KOPT-K1 (cell line): Measurements from ENCODE around the gene TFIP11.

Source experiments
- H3K27ac ChIP-seq: fragments of 200-600 bp; sonication (generic); 2 replicates; pipeline ENCODE4 v1.5.1; 2016; ENCODE audit warnings: antibody characterized with exemption, mild to moderate bottlenecking, low read depth, low read length; ENCODE audit not compliant: poor library complexity, severe bottlenecking
- H3K36me3 ChIP-seq: fragments of 200-600 bp; sonication (generic); 2 replicates; pipeline ENCODE4 v1.5.1; 2017; ENCODE audit warnings: antibody characterized with exemption, mild to moderate bottlenecking, low read length, moderate library complexity; ENCODE audit not compliant: insufficient read depth
- H3K9me3 ChIP-seq: fragments of 200-600 bp; sonication (generic); 2 replicates; pipeline ENCODE4 v1.5.1; 2017; ENCODE audit warnings: antibody characterized with exemption, low read length, mild to moderate bottlenecking; ENCODE audit not compliant: insufficient read depth, poor library complexity, severe bottlenecking

TFIP11 gene

DNA sequence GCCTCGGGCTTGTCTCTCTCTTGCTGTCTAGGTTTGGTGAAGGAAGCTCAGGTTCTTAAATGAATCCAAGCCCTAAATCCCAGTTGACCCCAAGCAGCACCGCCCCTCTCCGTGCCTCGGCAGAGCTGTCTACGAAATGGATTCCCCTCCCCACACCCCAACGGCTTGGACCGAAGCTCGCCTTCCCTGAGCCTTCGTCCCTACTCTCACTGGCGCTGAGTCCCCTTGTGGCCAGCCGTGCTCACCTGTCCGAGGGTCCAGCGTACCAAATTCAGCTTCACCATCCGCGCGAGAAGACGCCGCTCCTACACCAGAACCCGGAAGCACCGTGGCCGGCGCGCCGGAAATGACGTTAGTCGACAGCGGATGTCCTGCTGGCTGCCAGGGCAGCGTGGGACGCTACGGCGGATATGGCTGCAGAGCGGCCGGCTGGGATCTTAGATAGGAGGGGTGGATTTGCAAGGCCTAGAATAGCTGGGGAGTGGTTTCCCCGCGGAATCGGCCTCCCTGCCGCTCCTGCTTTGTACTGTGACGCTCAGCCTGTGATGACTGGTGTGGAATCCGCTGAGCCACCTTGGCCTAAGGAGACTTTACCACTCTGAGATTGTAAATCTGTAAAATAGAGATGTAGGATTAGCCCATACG is at the start of gene TFIP11:
Gene TFIP11 (minus strand): TSS at position 325 of the 645 bp plus-strand sequence. CDS start 2,201 bp downstream, outside the sequence.
- no peaks in the 10 kb centered on the region for H3K9me3 ChIP-seq
- H3K36me3 ChIP-seq, result peaks cover 37% of the 10 kb centered on the region
- peak within 1 kb of the TSS; percentile 66 for H3K27ac ChIP-seq

DNA sequence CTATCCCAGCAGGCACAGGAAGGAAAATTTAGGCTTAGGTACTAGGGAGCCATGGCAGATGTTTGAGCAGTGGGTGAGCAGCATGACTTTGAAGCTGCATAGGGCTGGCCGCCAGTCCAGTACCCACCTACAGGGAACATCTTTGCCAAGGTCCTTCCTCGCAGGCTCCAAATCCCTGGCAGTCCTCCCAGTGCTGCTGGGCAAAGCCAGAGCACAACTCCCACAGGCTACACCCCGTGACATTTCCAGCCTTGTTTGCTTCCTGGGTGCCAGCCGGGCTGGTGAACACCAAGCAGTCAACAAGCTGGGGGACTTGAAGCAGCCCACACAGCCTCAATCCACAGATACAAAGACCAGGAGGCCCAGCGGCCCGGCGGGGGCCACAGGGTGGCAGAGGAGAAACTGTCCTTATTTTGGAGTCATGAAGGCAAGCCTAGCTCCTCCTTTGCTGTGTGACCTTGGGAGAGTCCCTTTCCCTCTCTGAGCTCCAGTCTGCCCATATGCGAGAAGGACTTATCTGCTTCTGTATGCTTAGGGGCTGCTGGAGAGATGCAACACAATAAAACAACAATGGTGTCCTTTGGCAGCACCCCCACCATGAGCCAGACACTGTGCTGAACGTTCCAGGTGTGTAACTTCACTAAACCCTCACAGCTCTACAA is 49.6 kb upstream of the TFIP11 start:
- Histone ChIP-seq H3K9me3 (no peaks in the 10 kb centered on the region), H3K27ac (no peak overlapping the region), H3K36me3 (peaks cover 47% of the 10 kb centered on the region)

DNA sequence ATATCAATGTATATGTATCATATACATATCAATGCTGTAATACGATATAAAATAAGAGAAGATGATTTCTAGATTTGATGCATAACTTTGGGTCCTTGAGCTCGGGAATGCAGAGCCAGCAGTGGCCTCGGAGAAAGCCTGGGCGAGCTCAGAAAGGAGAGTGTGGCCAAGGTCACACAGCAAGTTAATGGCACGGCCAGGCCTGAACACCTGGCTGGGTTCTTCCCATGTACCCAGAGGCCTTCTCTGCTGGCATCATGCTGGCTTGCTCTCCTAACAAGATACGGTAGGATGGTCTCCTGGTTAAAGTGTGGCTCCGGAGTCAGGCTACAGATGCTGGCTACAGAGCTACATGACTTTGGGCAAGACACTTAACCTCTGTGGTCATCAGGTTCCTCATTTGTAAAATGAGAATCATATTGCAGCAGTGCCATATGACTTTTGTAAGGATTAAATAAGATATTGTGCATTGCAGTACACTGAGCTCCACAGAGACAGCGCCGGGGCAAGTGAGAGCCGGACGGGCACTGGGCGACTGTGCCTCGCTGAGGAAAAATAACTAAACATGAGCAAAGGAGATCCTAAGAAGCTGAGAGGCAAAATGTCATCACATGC is 47.8 kb upstream of the TFIP11 start:
- Histone ChIP-seq H3K9me3 (no peaks in the 10 kb centered on the region), H3K36me3 (peaks cover 40% of the 10 kb centered on the region), H3K27ac (no peak overlapping the region)

DNA sequence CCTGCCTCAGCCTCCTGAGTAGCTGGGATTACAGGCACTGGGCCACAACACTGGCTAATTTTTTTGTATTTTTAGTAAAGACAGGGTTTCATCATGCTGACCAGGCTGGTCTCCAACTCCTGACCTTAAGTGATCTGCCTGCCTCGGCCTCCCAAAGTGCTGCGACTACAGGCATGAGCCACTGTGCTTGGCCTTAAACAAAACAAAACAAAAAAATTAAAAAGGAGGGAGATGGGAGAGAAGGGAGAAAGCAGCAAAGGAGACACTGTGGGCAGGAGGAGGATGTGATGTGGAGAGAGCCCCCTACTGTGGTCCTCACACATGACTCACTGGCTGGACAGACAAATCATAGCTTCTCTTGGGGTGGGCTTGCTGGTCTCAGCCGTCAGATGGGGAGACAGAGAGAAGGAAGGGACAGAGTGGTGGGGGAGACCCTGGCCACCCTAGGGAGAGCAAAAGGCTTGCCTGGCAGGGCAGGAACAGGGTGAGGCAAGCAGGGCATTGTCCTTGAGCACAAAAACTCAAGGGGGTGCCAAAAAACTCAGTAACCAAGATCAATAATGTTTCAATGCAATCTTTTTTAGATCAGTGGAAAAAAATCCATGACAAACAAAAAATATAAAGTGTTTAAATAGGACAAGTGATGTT is 46.1 kb upstream of the TFIP11 start:
- Histone ChIP-seq H3K36me3 (peaks cover 33% of the 10 kb centered on the region), H3K27ac (no peak overlapping the region), H3K9me3 (no peaks in the 10 kb centered on the region)

DNA sequence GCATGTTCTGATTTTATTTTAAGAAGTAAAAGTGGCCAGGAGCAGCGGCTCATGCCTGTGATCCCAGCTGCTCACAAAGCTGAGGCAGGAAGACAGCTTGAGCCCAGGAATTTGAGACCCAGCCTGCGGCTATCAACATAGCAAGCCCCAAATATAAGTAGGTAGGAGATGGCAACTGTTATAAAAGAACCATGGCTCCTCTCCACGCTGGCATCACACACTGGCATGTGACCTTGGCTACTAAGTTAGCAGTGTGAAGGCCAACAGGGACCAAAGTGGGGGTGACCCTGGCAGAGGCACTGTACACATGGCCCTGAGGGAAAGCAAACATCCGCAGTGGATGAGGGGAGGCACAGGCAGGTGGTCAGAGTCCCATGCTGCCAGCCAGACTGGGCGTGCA is 44.6 kb upstream of the TFIP11 start:
- H3K27ac ChIP-seq, result no peak overlapping the region
- peaks cover 26% of the 10 kb centered on the region for H3K36me3 ChIP-seq
- no peaks in the 10 kb centered on the region for H3K9me3 ChIP-seq

DNA sequence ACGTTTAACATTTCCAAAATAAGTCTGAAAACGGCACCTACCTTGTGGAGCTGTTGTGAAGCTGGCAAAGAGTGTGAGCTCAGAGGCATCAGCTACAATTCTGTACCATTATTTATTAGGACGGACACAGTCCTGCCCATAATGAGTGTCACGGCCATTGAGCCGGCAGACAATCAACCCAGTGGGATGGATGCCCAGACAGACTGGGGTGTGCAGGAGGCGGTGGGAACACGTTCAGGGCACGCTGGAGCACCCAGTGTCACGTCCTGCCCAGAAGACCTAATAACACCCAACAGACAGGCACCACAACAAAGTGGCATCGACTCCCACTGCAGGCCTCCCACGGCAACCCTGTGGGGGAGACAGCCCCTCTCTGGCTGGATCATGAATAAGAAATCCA is 43.2 kb upstream of the TFIP11 start:
- H3K9me3 ChIP-seq, result no peaks in the 10 kb centered on the region
- H3K36me3 ChIP-seq, result peaks cover 33% of the 10 kb centered on the region
- H3K27ac ChIP-seq, result no peak overlapping the region

DNA sequence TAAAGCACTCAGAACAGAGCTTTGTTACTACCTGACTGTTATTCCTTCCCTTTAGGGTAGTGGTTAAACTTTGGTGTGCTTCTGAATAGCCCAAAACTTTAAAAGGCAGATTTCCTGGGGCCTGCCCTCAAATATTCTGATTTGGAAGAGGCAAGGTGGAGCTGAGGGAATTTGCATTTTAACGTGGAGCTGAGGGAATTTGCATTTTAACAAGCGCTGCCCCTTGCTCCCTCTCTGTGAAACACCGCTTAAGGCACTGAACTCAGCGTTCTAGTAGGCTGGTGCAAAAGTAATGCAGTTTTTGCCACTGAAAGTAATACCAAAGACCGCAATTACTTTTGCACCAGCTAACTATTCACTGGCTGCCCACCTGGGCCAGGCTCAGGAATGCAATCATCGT is 42.7 kb upstream of the TFIP11 start:
- Histone ChIP-seq H3K9me3 (no peaks in the 10 kb centered on the region), H3K27ac (no peak overlapping the region)

DNA sequence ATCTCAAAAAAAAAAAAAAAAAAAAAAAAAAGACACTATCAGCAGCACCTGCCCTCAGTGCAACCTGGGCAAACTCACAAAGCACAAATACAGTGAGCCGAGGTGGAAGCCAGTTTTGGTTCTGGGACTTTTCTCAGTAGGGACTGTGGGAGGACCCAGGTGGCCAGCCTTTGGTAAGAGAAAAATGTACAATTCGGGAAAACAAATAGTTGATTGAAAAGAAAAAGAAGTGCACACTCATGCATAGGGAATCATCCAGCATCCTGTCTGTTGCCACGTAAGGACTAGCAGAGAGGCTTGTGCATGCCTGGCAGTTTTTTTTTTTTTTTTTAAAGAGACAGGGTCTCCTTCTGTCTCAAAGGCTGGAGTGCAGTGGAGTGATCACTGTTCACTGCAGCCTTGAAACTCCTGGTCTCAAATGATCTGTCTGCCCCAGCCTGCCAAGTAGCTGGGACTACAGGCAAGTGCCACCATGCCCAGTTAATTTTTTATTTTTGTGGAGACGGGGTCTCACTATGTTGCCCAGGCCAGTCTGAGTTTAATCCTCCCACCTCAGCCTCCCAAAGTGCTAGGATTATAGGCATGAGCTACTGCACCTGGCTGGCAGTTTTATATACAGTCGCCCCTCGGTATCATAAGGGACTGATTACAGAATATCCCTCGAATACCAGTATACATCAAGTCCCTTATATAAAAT is 40.9 kb upstream of the TFIP11 start:
- Histone ChIP-seq H3K9me3 (no peaks in the 10 kb centered on the region), H3K27ac (no peak overlapping the region), H3K36me3 (peaks cover 45% of the 10 kb centered on the region)

More for the DNA sequence above, 42.7 kb upstream of the TFIP11 start:
- peaks cover 34% of the 10 kb centered on the region for H3K36me3 ChIP-seq

DNA sequence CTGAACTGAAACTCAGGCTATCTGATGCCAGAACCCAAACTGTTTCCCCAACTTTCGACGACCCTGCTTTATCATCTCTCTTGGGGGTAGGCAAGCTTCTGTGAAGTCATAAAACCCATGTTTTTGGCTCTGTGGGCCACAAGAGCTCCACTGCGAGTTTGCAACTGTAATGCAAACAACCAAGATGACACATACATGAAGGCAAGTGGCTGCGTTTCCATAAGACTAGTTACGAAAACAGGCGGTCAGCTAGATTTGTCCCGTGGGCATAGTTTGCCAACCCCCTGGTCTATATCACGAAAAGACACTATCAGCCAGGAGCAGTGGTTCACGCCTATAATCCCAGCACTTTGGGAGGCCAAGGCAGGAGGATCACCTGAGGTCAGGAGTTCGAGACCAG is 40.2 kb upstream of the TFIP11 start:
- no peak overlapping the region for H3K27ac ChIP-seq
- no peaks in the 10 kb centered on the region for H3K9me3 ChIP-seq
- peaks cover 52% of the 10 kb centered on the region for H3K36me3 ChIP-seq

DNA sequence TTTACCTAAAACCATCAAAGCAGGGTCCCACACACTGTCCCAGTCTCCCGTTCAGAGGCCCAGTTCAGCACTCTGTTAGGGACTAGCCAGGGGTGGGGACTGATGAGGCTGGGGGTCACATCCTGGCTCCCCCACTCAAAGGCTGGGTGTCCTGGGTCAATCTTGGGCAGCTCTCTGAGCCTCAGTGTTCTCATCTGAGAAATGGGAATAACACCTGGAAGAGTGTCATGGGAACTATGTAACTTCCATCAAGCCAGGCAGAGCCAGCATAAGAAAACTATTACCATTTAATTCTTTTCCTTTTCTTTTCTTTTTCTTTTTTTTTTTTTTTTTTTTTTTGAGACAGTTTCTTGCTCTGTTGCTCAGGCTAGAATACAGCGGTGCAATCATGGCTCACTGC is 39.3 kb upstream of the TFIP11 start:
- no peak overlapping the region for H3K27ac ChIP-seq
- H3K9me3 ChIP-seq, result no peaks in the 10 kb centered on the region
- peaks cover 61% of the 10 kb centered on the region for H3K36me3 ChIP-seq

DNA sequence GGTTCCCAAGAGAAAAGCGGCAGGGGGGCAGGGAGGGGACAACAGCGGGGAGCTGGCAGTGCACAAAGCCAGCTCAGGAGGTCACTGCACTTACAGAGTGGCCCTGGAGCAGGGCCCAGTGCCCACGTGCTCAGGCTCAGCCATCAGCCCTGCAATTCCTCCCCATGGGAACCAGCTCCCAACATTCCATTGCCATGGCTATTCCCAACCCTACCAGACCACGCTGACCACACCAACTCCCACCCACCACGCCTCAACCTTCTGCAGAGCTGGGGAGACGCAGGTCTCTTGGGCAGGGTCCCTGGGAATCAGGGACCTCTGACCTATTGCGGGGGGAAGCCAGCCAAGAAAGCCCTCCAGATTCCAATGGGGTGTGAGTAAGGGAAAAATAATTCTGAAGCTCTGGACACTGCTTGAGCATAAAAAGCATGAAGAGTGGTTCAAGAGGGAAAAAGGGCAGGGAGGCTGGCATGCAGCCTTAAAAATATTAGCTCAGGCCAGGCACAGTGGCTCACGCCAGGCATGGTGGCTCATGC is 38.3 kb upstream of the TFIP11 start:
- no peaks in the 10 kb centered on the region for H3K9me3 ChIP-seq
- peaks cover 67% of the 10 kb centered on the region for H3K36me3 ChIP-seq
- H3K27ac ChIP-seq, result no peak overlapping the region

DNA sequence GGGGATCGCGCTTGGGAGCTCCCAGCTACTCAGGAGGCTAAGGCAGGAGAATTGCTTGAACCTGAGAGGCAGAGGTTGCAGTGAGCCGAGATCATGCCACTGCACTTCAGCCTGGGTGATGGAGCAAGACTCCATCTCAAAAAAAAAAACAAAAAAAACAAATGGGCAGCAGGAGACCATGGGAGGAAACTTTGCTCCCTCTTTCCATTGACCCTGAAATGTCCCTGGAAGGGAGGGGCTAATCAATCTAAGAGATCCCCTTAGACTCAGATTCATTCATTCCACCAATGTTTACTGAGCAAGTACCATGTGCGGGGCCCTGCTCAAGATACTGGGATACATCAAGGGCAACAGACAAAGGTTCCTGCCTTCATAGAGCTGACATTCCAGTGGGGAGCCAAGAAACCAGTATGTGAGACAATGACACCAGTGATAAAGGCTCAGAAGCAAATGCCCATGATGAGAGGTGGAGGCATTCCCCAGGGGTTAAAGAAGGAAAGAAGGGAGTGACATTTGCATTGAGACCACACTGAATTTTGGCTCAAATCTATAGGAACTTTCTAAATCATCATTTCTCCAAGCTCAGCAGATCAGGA is 37.7 kb upstream of the TFIP11 start:
- no peaks in the 10 kb centered on the region for H3K9me3 ChIP-seq
- peaks cover 66% of the 10 kb centered on the region for H3K36me3 ChIP-seq
- no peak overlapping the region for H3K27ac ChIP-seq

DNA sequence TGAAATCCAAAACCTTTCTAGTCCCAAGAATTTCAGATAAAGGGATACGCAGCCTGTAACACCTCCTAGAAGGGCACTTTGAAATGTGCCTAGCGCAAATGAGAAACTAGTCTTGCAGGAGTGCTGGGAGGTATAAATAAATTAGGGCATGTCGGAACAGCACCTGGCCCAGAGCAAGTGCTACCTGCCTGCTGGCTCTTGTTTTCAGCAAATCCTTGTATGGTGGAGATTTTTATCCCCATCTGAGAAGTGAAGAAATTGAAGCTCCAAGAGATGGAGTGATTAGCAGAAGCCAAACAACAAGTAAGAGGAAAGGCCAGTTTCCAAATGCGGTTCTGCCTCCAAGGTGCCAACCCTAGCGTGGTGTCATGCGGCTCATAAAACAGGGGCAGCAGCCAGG is 36.7 kb upstream of the TFIP11 start:
- Histone ChIP-seq H3K36me3 (peaks cover 61% of the 10 kb centered on the region), H3K9me3 (no peaks in the 10 kb centered on the region), H3K27ac (no peak overlapping the region)

DNA sequence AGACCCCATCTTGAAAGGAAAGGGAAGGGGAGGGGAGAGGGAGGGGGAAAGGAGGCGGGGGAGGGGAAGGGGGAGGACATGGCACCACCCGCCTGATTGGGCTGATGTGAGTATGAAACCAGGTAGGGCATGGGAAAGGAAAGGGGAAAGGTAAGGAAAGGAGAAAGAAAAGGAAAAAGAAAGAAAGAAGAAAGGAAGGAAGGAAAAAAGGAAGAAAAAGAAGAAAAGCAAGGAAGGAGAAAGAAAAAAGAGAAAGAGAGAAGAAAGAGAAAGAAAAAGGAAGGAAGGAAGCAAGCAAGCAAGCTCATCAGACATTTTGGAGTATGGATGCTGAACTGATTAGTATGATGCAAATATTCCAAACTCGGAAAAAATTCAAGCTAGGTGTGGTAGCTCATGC is 36.0 kb upstream of the TFIP11 start:
- no peak overlapping the region for H3K27ac ChIP-seq

More for the DNA sequence above, 36.0 kb upstream of the TFIP11 start:
- Histone ChIP-seq H3K36me3 (peaks cover 68% of the 10 kb centered on the region), H3K9me3 (no peaks in the 10 kb centered on the region)
